GM12801 (cell line): ENCODE measurements around the gene PDCD10.

Experiments used
- TF ChIP-seq, protein P1 (sequence below): IDR thresholded peaks from one replicate; pipeline ENCODE4 v1.5.1; 2011; ENCODE audit warnings: control low read depth; ENCODE audit not compliant: insufficient read length; ENCODE audit errors: extremely low read depth

The PDCD10 gene

DNA sequence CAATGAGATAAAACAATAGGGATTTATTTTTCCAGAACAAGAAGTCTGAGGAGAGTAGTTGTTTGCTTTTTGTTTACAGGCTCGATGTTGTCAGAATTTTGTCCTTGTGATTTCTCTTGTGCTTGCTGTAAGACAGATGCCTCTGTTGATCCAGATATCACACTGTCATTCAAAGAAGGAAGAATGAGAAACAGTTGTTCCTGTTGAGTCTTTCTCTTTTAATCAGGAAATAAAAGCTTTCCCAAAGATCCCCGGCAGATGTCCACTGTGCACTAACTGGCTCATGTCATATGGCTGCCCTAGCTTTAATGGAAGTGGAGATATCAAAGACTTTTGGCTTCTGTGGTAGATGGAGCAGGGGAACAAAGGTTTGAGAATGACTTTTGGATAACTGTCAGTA lies 7.6 kb upstream of the PDCD10 start:
- TF ChIP-seq, protein P1, sequence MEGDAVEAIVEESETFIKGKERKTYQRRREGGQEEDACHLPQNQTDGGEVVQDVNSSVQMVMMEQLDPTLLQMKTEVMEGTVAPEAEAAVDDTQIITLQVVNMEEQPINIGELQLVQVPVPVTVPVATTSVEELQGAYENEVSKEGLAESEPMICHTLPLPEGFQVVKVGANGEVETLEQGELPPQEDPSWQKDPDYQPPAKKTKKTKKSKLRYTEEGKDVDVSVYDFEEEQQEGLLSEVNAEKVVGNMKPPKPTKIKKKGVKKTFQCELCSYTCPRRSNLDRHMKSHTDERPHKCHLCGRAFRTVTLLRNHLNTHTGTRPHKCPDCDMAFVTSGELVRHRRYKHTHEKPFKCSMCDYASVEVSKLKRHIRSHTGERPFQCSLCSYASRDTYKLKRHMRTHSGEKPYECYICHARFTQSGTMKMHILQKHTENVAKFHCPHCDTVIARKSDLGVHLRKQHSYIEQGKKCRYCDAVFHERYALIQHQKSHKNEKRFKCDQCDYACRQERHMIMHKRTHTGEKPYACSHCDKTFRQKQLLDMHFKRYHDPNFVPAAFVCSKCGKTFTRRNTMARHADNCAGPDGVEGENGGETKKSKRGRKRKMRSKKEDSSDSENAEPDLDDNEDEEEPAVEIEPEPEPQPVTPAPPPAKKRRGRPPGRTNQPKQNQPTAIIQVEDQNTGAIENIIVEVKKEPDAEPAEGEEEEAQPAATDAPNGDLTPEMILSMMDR = no peak

- TF ChIP-seq, protein P1 = no peak
Observed at GRCh38 chr3:167740961-167741587, 6.4 kb upstream of the PDCD10 start.

- TF ChIP-seq, protein P1 = no peak
Observed at GRCh38 chr3:167739190-167739810, 4.6 kb upstream of the PDCD10 start.

DNA sequence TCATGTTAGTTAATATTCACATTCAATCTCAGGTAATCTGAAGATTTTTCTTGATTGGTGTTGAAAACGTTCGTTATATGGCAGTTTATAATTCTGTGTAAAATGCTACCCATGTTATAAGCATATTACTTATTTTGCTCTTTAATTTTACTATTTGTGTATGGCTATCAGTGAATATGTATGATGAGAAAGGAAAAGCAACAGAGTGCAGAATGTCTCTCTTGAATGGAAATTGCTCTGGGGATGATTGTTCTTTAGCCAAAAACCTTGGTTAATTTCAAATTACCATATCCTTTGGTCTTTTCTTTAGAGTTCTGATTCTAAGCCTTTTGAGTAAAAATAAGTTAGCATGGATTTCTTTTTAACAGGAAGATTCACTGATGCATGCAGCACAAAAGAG lies 3.3 kb upstream of the PDCD10 start:
- TF ChIP-seq, protein P1 = no peak

GRCh38 chr3:167736997-167737396 lies 2.3 kb upstream of the PDCD10 start:
- TF ChIP-seq, protein P1 = no peak

DNA sequence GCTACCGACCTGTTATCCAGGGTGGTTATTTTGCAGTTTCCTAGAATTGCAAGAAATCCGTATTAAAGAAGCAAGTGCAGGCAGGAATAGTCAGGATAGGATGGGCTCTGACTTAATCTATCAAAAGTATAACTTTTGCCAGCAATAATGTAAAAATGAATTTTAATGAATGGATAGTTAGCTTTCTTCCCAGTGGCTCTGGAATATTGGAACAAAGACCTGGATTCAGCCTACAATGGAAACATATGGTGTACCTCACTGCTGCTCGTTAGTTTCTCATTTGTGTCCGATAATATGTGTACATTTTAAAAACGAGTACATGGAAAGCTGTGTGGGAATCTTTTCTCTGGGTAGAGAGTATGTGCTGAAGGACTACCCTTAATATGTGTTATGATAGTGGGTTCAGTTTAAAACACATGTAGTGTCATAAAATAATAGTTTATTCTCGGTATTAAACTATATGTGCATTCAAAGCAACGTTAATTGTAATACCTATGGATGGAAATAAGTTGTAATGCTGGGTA lies 1.6 kb upstream of the PDCD10 start:
- TF ChIP-seq, protein P1 = no peak

GRCh38 chr3:167735233-167736138 lies 794 bp upstream of the PDCD10 start, which contains the start of gene SERPINI1:
Gene SERPINI1, plus strand, starts transcription at chr3:167735721. Its CDS starts 53,408 bp downstream, at chr3:167789129.
- TF ChIP-seq, protein P1 = no peak
